ENCODE data around the gene MRPL40.

GRCh38 chr22:19442166-19442565, 9.8 kb downstream of the MRPL40 start:
- TF ChIP-seq CTCF (IDR thresholded peaks at IDR 0.05) (no peak), POLR2AphosphoS5 (IDR thresholded peaks at IDR 0.05) (no peak)

All from prostate gland (tissue), 2 donors.